NCI-H345 (cell line): ENCODE measurements around the gene PROCR.
"Not testable (repeated sequence)": the region's sequence is repeated elsewhere in the genome, so short reads cannot be mapped to it uniquely, and the experiment has no call there.

Experiments used
- DNase-seq: peaks from one replicate; lab custom pipeline; 2025; lab: John Stamatoyannopoulos, UW

The PROCR gene

DNA sequence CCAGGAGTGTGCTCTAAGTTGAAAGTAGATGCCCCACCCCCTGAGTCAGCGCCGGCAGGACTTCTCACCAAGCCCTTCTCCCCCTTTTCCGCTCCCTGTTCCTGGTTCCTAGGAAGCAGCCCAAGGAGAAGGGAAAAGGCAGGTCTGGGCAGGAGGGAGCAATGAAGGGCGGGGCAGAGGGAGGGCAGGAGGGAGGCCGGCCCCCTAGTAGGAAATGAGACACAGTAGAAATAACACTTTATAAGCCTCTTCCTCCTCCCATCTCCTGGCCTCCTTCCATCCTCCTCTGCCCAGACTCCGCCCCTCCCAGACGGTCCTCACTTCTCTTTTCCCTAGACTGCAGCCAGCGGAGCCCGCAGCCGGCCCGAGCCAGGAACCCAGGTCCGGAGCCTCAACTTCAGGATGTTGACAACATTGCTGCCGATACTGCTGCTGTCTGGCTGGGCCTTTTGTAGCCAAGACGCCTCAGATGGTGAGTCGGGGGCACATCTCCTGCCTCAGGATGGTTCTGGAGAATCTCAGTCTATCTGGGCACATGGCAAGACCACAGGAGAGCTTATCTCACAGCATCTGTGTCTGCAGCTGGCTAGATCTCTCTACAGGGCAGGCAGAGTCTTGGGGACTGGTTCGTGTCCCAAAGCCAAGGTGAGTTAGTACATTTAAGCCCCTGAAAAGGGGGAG lies at the start of gene PROCR:
Gene PROCR (plus strand): TSS at position 320 of the 681 bp plus-strand sequence. CDS start 83 bp downstream, at position 403.
- no peak for DNase-seq

DNA sequence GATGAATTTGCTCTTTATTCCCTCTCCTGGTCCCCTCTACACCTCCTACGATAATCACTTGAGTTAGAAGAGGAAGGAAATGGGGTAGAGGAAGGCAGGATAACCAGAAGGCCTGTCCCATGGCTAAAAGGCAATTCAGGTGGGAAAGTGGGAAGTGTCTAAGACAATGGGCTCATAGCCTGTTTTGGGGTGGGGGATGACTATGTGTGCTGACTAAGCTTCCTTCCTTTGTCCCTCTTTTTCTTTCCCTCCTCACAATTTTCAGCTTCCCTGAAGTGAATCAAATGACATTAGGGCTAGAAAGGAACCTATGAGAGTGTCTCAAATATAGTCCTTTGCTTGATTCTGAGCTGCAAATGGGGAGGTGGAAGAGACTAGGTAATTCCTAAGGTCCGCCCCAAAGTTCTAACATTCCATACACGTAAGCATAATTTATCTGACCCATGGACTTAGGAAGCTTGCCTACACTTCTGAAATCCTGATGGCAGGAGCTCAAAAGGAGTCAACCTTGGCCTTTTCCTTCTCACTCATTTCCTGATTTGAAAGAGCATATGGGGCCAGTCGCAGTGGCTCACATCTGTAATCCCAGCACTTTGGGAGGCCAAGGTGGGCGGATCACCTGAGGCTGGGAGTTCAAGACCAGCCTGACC lies 49.0 kb upstream of the PROCR start:
- DNase-seq: no peak

DNA sequence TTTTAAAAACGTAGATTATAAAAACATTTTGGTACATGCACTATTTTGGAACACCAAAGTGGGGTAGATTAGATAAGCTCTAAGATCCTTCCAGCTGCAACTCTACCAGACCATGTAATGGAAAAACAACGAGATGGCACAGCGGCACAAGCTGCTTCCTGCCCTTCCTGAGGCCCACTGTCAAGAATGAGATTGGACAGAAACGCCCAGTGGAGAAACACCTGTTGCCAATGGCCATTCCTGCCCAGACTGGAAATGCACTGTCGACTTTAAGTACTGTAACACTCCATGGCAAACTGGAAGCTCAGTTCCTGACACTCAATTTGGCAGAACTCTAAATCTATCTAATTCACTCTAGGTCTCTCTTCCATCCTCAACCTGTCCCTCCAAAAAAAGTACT lies 46.1 kb upstream of the PROCR start:
- DNase-seq: no peak

DNA sequence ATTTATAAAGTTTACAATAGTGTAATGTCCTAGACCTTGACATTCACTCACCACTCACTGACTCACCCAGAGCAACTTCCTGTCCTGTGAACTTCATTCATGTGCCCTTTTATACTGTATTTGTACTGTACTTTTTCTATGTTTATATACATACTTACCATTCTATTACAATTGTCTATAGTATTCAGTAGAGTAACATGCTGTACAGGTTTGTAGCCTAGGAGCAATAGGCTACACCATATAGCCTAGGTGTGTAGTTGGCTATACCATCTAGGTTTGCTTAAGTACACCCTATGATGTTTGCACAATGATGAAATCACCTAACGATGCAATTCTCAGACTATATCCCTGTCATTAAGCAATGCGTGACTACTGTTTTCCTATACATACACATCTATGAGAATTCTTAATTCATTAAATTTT lies 42.2 kb upstream of the PROCR start:
- peak; percentile 4 for DNase-seq

DNA sequence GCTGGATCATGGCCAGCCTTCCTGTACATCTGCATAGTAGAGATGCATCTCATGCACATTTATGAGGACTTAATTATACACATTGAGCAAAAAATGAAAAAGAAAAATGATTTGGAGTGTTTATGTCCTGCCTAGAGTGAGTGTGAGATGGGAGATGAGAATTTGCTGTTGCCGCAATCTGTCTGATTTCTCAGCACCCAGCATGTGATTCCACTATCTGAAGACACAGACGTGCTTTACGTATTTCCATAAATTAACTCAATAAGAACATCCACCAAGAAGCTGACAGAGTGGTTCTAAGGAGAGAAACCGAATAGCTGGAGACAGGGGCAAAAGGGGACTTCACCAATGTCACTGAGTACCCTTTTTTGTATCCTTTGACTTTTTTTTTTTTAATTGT lies 39.9 kb upstream of the PROCR start:
- DNase-seq: no peak

DNA sequence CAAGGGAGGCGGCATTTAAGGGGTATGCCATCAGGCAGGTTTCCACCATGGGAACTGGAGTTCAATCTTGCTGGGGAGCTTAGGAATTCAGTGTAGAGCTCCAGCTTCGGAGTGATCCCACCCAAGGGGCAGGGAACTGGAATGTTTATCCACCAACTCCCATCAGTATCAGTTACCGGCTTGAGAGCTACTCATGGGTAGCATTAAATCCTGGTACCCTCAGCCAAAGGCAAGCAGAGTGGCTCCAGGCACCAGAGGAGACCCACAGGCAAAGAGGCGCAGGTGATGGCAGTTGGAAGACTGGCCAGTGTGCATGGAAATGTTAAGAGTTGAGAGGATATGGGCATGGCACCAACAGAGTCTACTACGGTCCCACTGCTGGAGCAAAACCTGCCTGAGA lies 38.8 kb upstream of the PROCR start:
- DNase-seq: no peak

DNA sequence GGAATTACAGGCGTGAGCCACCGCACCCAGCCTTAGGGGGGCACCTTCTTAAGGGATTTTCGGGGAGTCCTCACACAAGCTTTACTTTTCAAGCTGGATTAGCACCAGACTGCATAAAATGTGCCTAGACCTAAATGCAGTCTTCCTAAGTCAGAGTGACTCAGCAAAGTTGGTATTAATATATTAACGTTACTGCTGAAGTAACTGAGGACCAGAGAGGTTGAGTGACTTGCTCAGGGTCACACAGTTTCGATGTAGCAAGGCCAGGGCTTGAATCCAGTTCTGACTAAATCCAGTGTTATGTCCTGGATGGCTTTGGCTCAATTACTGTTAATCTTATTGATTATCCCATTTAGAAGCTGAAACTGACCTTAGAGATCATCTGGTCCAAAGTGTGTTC lies 38.1 kb upstream of the PROCR start:
- no peak for DNase-seq

DNA sequence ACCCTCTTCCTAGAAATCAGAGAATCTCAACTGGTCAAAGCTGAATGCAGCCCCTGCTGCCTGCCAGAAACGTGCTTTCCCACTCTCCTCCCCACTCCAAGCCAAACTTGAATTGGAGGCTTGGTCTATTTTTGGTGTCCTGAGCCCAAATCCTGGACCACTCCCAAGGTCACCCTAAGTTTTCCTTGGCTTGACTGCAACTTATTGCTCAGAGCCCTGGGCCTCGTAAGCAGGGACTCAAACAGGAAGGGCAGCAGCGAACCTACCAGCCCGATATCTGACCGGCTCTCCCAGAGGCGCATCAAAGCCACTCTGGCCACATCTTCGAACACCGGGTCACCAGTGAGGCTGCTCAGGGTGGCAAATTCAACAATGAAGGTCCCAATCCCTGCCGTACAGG lies 37.4 kb upstream of the PROCR start:
- DNase-seq: no peak

DNA sequence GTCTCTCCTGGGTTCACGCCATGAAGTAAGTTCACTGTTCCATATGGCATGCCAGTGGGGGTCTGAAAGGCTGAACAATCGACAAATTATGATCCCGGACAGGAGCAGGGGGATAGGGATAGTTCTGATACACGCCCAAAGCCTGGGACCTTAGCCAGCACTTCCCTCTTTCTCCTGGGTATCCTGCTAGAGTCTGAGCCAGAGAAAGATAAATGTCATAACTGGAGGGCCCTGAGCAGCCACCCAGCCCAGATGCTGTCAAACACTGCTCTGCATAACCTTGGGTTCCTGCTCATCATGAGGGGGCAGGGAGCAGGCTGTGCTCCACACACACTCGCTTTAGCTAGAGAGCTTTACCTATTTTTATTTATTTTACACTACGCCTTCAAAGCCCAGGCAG lies 37.0 kb upstream of the PROCR start:
- no peak for DNase-seq

DNA sequence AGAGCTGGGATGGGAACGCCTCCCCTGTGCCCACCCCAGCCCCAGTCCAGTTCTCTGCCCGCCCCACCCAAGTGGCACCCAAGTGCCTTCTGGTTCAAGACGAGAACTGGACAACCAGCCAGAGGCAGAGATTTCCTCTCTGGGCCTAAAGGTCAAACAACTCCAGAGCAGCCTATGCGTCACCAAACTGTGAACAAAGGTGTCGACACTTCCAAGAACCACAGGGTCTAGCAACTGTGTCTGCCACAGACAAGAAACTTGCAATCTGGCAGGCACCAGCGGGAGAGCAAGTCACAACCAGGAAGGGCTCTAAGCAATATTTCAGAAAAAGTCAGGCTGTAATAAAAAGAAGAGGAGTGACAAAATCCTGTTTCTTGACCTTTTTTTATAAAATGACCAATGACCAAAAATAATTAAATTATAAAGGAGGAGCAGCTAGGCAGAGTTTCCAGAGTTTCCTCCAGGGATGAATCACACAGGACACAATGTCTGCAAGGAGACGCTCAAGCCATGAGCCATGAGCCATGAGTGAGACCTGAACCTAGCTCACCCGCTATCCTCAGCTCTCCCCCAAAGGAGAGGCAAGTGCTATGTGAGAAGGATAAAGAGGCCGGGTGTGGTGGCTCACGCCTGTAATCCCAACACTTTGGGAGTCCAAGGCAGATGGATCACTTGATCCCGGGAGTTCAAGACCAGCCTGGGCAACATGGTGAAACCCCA lies 35.8 kb upstream of the PROCR start:
- DNase-seq: no peak

DNA sequence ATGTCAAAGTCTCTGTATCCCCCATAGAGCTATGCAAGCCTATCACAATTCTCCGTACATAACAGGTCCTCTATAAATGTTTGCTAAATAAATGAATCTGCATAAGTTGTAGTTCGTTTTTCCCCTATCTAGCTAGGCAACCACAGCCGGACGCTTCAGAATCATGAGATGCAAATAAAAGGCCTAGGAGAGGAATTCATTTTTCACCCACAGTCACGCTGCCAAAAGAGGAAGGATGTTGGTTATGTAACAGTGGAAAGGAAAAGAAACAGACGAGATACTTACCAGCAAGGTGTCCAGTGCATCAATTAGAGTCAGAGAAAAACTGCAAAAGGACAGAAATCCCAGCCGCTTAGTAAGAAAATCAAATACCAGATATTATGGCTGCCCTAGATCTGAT lies 27.2 kb upstream of the PROCR start:
- DNase-seq: no peak

DNA sequence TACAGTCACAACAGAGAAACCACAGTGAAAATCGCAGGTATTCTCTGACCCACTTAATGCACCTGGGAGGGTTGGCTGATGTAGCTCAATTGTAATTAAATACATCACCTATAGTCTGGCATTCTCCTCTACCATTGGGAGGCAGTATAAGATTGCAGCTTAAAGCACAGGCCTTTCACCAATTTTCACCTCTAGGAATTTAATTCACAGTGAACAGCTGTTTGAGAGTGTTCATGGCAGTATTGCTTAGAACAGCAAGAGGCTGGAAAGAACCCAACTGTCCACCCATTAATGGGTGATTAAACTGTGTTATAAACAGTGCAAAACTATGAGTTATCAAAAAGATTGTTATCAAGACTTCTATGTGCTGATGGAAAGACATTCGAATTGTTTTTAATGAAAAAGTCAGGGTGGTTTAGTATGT lies 26.7 kb upstream of the PROCR start:
- DNase-seq: peak; percentile 85

DNA sequence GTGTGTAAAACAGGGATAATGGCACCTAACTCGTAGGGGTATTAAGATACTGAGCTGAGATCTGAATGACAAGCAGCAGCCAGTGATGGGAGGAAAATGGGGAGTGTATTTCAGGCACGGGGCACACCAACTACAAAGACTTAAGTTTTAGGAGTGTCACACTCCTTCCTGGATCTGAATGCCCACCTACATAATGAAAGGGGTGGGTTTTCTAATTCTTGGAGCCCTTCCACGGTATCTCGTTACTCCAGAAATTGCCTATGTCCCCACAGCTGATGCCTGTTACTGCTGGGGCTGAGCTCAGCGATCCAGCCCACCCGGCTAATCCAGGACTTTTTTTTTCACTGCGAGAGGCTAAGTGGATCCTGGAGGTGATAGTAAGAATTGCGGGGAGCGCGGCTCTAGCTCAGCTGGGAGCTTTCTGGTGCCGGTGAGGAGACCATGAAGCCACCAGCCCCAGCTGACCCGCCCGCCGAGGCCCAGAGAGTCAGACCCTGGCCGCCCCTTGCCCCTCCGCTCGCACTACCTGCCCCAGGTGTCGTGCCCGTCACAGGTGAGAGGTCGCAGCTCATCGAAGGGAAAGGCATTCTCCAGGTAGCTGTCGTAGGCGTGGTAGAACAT lies 25.5 kb upstream of the PROCR start:
- peak; percentile 27 for DNase-seq

DNA sequence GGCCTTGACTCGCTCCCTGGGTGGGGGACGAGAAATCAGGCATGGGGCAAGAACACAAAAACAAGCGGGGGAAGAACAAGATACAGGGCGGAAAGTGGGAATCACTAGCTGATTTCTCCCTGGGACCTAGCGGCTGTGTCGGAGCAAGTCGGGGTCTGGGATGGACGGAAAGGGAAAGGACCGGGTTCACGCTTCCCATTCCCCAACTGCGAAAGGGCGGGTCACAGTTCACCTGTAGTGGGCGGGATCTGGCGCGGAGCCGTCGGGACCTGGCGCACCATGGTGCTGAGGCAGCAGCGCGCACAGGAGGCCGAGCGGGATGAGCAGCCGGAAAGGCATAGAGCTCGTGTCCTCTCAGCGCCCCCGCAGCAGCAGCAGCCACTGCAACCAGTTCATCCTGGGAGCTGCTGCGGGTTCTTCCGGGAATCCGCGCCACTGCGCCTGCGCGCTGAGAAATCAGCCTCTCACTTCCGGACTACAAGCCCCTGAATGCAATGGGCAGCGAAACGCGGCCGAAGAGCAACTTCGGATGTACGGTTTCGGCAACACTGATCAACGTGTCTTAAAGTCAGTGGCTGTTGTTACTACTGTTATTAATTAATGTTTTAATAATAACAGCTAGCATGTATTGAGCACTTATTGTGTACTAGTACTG lies 24.8 kb upstream of the PROCR start, which contains the start of gene EDEM2:
Gene EDEM2 (minus strand): TSS at position 417 of the 655 bp plus-strand sequence. CDS start 78 bp downstream, at position 339.
- peak; percentile 98 for DNase-seq

DNA sequence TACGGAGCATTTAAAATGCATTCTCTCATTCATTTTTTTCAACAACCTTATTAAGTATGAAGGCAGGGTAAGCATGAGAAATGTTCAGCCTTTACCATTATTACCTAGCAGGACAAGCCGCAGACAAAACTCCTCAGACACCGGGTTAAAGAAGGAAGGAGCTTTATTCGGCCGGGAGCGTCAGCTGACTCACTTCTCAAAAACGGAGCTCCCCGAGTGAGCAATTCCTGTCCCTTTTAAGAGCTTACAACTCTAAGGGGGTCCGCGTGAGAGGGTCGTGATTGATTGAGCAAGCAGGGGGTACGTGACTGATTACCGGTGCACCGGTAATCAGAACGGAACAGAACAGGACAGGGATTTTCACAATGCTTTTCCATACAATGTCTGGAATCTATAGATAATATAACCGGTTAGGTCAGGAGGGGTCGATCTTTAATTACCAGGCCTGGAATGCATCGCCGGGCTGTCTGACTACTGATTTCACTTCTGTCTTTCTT lies 24.2 kb upstream of the PROCR start:
- DNase-seq: not testable (repeated sequence)

DNA sequence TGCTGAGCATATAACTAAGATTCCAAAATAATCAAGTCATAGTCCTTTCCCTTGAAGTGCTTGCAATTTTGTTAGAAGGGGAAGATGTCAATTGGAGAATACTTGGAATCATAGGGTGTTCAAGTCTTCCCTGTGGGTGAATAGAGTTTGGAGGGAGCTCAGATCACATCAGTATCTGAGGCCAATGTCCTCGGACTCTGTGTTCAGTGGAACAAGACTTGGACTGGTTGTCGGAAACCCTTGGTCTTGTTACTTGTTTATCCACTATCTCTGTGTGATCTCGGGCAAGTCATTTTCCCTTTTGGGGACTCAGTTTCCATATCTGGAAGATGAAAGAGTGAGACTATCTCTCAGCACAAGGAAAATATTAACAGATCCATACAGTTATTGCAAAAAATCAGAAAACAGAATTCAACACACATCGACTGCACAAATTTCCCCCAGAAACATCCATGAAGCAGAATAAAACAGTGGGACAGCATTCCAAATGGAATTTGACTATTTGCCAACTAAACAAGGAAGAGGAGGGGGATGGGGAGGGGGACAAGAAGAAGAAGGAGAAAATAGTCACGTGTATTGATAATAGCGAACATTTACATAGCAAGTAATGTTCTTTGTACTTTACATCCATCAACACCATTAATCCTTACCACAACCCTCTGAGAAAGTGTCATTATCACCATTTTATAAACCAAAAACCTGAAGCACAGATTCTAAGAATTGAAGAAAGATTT lies 20.9 kb upstream of the PROCR start:
- no peak for DNase-seq

DNA sequence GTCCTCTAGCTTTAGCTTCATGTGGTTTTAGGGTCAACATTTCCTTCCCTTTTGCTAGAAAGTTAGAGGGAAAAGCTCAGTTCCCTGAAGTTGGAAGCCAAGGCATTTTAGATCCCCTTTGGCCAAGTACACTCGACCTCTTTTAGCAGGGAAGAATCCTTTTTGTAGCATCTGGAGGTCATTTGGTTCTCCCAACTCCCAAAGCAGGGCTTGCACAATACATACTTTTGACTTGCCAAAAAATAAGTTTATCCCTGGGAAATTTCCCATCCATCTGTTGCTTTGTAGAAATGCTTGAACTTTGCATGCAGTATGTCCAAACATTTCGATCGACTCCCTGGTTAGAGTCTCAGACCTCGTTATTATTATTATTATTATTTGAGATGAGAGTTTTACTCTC lies 20.1 kb upstream of the PROCR start:
- no peak for DNase-seq

DNA sequence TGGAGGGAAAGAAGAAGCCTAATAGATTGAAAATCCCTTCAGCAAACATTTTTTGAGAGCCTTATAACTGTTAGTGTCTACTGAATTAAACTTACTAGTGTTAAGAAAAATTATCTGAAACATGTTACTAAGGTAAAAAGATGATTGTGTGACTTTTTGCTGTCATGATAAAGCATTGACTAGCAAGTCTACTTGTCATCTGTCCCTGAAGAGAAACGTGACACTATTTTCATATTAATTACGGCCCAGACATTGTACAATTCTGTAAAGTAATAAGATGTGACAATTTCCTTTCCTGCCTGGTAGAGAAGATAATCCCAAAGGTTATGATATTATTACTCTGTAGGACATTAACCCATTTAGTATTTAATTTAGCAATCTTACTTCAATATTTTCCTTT lies 15.9 kb upstream of the PROCR start:
- DNase-seq: no peak

DNA sequence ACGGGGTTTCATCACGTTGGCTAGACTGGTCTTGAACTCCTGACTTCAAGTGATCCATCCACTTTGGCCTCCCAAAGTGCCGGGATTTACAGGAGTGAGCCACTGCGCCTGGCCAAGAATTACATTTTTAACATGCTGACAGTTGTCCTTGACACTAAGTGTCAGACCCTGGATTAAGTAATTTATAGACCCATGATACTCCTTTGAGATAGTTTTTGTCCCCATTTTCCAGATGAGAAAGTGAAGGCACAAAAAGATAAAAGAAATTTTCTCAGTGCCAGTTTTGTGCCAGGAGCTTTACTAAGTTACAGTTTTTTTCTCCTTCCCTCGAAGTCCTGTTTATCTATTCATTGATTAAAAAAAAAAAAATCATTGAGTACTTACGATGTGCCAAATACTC lies 14.9 kb upstream of the PROCR start:
- DNase-seq: no peak

DNA sequence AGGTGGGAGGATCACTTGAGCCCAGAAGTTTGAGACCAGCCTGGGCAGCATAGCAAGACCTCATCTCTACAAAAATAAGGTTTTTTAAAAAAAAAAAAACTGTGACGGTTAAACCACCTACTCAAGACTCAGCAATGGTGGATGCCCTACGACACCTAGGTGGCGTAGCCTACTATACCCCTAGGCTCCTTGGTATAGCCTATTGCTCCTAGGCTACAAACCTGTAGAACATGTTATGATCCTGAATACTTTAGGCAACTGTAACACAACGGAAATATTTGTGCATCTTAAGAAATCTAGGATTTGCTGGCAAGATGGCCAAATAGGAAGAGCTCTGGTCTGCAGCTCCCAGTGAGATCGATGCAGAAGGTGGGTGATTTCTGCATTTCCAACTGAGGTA lies 11.5 kb upstream of the PROCR start:
- not testable (repeated sequence) for DNase-seq

DNA sequence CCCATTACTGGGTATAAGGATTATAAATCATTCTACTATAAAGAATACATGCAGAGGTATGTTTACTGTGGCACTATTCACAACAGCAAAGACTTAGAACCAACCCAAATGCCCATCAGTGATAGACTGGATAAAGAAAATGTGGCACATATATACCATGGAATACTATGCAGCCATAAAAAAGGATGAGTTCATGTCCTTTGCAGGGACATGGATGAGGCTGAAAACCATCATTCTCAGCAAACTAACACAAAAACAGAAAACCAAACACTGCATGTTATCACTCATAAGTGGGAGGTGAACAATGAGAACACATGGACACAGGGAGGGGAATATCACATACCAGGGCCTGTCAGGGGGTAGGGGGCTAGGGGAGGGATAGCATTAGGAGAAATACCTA lies 7.3 kb upstream of the PROCR start:
- not testable (repeated sequence) for DNase-seq
